Sigmoid colon (tissue), 4 donors: Measurements from ENCODE around the gene UPK3A.

Source experiments
- CTCF ChIP-seq, 4 experiments: fragments of 450-650 bp in 3 of 4; fragments of 200-600 bp in 1 of 4; IDR thresholded peaks; one replicate each; pipeline ENCODE4 v1.5.1; 2016 to 2019; ENCODE audit warnings: antibody characterized with exemption in 4 of 4, mild to moderate bottlenecking in 3 of 4, moderate library complexity in 2 of 4
- EP300 ChIP-seq, 4 donors: sonication (generic); formaldehyde crosslinking; IDR thresholded peaks; one replicate each; pipeline ENCODE4 v1.6.1; 2017; ENCODE audit warnings: antibody characterized with exemption in 4 of 4
- POLR2A ChIP-seq, 2 donors: fragments of 450-650 bp; IDR thresholded peaks; one replicate each; pipeline ENCODE4 v1.6.1; 2016; ENCODE audit warnings: antibody characterized with exemption in 2 of 2, mild to moderate bottlenecking in 2 of 2, moderate library complexity in 2 of 2
- POLR2AphosphoS5 ChIP-seq, 4 donors: sonication (generic); formaldehyde crosslinking; IDR thresholded peaks; one replicate each; pipeline ENCODE4 v1.6.1; 2017; ENCODE audit warnings: antibody characterized with exemption in 4 of 4

- TF ChIP-seq CTCF (IDR thresholded peaks at IDR 0.05) (no peak), EP300 (IDR thresholded peaks at IDR 0.05) (no peak), POLR2AphosphoS5 (IDR thresholded peaks at IDR 0.05) (no peak), POLR2A (IDR thresholded peaks at IDR 0.05) (no peak)
These were observed 9.3 kb downstream of the UPK3A start for GRCh38 chr22:45294030-45294429.
